ENCODE results near the gene COBLL1.

The COBLL1 gene

GRCh38 chr2:164831887-164832286 is 9.7 kb downstream of the COBLL1 start:
- TF ChIP-seq CTCF (conservative IDR thresholded peaks at IDR 0.05; ENCODE audit: low read depth, low read length) = no peak
- no peak for DNase-seq (ENCODE audit: low read depth)
- no peak overlapping the region for H3K4me3 ChIP-seq (ENCODE audit: low read length)

DNA sequence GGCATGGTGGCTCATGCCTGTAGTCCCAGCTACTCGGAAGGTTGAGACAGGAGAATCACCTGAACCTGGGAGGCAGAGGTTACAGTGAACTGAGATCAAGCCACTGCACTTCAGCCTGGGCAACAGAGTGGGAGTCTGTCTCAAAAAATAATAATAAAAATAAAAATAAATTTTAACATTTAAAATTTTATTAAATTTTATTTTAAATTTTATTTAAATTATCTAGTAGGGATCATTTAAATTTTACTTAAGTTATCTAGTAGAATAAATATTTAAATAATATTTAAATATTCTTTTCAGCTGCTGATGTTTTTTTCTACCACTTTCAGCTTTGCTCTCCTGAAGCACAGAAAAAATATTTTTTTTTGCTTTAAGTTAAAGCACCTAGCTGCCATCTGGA is 10.4 kb downstream of the COBLL1 start:
- H3K4me3 ChIP-seq (ENCODE audit: low read length) = no peak overlapping the region
- TF ChIP-seq CTCF (conservative IDR thresholded peaks at IDR 0.05; ENCODE audit: low read depth, low read length) = no peak
- DNase-seq (ENCODE audit: low read depth) = no peak

GRCh38 chr2:164826293-164827243 is 15.1 kb downstream of the COBLL1 start:
- H3K4me3 ChIP-seq (ENCODE audit: low read length) = no peak overlapping the region
- TF ChIP-seq CTCF (conservative IDR thresholded peaks at IDR 0.05; ENCODE audit: low read depth, low read length) = no peak
- DNase-seq (ENCODE audit: low read depth) = no peak

GRCh38 chr2:164824872-164825271 is 16.8 kb downstream of the COBLL1 start:
- H3K4me3 ChIP-seq (ENCODE audit: low read length) = no peak overlapping the region
- no peak for DNase-seq (ENCODE audit: low read depth)
- TF ChIP-seq CTCF (conservative IDR thresholded peaks at IDR 0.05; ENCODE audit: low read depth, low read length) = no peak

- H3K4me3 ChIP-seq (ENCODE audit: low read length) = no peak overlapping the region
- no peak for DNase-seq (ENCODE audit: low read depth)
- no peak for TF ChIP-seq CTCF (conservative IDR thresholded peaks at IDR 0.05; ENCODE audit: low read depth, low read length)
These were observed 18.5 kb downstream of the COBLL1 start for GRCh38 chr2:164823126-164823525.

GRCh38 chr2:164821338-164821737 is 20.3 kb downstream of the COBLL1 start:
- H3K4me3 ChIP-seq (ENCODE audit: low read length) = no peak overlapping the region
- TF ChIP-seq CTCF (conservative IDR thresholded peaks at IDR 0.05; ENCODE audit: low read depth, low read length) = no peak
- DNase-seq (ENCODE audit: low read depth) = no peak
